GM13976 (cell line): ENCODE data around the gene ZFAND4.
A peak's percentile ranks its signal among the peaks of the same experiment; 100 is the strongest.
"Not testable (repeated sequence)": the region's sequence is repeated elsewhere in the genome, so short reads cannot be mapped to it uniquely, and the experiment has no call there.

ENCODE experiments used
- DNase-seq: peaks from one replicate; pipeline ENCODE4 v3.0.0; 2012; ENCODE audit warnings: low spot score
- in situ Hi-C: fragments of 300-500 bp; cut with MboI; formaldehyde crosslinking; loops from one replicate; pipeline ENCODE4 v1.12.0; 2022; ENCODE audit warnings: low sequenced_read_pairs, mixed read lengths, inconsistent platforms; ENCODE audit not compliant: unreplicated experiment
- TF ChIP-seq, protein P1 (sequence below): IDR thresholded peaks from 2 replicates; pipeline ENCODE4 v1.5.1; 2012; ENCODE audit warnings: borderline replicate concordance, mild to moderate bottlenecking; ENCODE audit not compliant: insufficient read depth; ENCODE audit errors: extremely low read depth, missing control alignments, control extremely low read depth

Gene ZFAND4

DNA sequence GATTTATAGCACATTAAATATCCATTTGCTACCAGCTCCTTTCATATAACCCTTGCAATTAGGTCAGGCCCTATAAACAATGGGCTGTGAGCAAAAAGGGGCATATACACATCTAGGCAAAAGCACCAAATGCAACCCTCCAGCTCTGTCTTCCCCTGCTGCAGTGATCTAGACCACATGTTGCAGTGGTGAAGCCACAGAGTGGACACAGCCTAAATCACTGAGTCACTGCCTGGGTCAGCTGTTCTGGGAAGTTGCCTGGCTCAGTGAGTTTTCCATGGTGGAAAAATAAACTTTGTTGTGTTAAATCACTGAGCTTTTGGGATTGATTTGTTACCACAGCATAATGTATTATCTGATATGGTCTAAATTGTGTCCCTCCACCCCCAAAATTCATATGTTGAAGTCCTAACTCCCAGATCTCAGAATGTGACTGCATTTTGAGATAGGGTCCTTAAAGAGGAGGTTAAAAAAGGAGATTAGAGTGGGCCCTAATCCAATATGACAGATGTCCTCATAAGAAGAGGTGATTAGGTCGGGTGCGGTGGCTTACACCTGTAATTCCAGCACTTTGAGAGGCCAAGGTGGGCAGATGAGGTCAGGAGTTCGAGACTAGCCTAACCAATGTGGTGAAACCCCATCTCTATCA, 70.4 kb downstream of the ZFAND4 start:
- in situ Hi-C loops: no loop called here
- no peak for DNase-seq
- TF ChIP-seq, protein P1, sequence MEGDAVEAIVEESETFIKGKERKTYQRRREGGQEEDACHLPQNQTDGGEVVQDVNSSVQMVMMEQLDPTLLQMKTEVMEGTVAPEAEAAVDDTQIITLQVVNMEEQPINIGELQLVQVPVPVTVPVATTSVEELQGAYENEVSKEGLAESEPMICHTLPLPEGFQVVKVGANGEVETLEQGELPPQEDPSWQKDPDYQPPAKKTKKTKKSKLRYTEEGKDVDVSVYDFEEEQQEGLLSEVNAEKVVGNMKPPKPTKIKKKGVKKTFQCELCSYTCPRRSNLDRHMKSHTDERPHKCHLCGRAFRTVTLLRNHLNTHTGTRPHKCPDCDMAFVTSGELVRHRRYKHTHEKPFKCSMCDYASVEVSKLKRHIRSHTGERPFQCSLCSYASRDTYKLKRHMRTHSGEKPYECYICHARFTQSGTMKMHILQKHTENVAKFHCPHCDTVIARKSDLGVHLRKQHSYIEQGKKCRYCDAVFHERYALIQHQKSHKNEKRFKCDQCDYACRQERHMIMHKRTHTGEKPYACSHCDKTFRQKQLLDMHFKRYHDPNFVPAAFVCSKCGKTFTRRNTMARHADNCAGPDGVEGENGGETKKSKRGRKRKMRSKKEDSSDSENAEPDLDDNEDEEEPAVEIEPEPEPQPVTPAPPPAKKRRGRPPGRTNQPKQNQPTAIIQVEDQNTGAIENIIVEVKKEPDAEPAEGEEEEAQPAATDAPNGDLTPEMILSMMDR: no peak

DNA sequence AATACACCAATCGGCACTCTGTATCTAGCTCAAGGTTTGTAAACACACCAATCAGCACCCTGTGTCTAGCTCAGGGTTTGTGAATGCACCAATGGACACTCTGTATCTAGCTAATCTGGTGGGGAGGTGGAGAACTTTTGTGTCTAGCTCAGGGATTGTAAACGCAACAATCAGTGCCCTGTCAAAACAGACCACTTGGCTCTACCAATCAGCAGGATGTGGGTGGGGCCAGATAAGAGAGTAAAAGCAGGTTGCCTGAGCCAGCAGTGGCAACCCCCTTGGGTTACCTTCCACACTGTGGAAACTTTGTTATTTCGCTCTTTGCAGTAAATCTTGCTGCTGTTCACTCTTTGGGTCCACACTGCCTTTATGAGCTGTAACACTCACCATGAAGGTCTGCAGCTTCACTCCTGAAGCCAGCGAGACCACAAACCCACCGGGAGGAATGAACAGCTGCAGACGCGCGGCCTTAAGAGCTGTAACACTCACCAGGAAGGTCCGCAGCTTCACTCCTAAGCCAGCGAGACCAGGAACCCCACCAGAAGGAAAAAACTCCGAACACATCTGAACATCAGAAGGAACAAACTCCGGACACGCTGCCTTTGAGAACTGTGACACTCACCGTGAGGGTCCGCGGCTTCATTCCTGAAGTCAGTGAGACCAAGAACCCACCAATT, 71.2 kb downstream of the ZFAND4 start:
- DNase-seq, in situ Hi-C loops: not testable (repeated sequence)

DNA sequence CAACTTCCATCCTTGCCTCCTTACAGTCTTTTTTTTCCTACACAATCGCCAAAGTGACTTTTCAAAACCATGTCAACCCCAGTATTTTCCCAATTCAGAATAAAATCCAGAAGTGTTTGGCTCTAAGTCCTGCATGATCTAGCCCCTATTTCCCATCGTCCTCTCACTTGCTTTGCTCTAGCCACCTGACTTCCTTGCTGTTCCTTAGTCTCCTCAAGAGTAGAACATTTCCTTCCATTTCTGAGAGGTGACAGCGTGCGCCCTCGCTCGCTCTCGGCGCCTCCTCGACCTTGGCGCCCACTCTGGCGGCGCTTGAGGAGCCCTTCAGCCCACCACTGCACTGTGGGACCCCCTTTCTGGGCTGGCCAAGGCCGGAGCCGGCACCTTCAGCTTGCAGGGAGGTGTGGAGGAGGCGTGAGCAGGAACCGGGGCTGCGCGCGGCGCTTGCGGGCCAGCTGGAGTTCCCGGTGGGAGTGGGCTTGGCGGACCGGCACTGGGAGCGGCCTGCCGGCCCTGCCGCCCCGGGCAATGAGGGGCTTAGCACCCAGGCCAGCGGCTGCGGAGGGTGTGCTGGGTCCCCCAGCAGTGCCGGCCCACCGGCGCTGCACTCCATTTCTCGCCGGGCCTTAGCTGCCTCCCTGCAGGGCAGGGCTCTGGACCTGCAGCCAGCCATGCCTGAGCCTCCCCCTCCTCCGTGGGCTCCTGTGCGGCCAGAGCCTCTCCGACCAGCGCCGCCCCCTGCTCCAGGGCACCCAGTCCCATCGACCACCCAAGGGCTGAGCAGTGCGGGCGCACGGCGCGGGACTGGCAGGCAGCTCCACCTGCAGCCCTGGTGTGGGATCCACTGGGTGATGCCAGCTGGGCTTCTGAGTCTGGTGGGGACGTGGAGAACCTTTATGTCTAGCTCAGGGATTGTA, 72.0 kb downstream of the ZFAND4 start:
- in situ Hi-C loops, DNase-seq: not testable (repeated sequence)

DNA sequence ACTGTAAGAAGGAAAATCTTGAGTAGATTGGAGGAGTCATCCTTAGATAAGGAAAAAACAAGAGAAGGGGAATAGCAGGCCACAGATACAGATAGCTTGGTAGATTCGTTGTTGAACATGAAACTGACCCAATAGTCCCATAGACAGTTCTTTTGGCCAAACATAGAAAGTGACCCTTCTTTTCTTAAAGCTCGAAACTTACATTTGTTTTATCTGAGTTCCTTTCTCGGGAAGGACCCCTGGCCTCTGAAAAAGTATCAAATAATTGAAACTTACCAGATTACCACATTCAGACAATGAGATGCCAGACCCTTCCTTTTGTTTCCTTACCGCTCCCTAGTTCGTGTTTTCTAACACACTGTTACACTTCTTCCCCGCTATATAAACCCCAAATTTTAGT, 72.9 kb downstream of the ZFAND4 start:
- TF ChIP-seq, protein P1: no peak
- DNase-seq: no peak
- in situ Hi-C loops: no loop called here

DNA sequence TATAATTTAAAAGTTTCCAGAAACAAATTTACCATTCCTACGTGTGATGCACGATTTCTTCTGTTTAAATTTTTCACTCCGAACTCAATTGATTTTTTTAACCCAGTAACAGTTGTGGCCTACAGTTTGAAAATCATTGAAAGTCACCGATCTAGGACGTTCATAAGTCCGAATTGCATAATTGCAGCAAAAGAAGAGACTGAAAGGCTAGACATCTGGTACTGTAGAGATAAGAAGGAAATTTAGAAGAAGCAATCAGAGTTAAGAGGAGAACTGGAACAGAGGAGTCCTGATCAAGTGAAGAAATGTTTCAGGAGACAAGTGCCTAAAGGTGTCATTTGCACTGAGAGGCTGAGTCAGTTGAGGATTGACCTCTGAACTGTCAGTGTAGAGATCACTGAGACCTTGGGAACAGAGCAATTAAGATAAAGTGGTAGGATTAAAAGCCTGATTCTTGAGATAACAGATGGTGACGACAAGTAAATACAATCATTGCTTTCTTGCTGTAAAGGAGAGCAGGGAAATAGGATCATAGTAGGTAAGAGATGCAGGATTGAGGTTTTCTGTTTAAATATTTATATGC, 73.5 kb downstream of the ZFAND4 start:
- in situ Hi-C loops: no loop called here

DNA sequence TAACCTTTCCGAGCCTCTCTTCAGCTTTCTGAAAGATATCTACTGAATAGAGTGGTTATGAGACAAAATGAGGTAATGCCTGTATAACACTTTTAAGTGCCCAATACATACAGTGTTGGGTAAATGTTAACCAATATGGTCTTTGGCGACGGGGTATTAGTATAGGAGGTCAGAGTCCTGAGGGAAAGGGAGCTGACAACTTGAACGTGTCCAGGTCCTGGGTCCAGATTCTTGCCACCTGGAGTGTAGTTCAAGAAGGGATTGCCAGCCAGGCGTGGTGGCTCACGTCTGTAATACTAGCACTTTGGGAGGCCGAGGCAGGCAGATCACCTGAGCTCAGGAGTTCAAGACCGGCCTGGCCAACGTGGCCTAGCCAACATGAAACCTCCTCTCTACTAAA, 76.0 kb downstream of the ZFAND4 start:
- TF ChIP-seq, protein P1: no peak
- DNase-seq: no peak
- in situ Hi-C loops: no loop called here

More for the DNA sequence above, 73.5 kb downstream of the ZFAND4 start:
- TF ChIP-seq, protein P1: no peak
- DNase-seq: no peak

DNA sequence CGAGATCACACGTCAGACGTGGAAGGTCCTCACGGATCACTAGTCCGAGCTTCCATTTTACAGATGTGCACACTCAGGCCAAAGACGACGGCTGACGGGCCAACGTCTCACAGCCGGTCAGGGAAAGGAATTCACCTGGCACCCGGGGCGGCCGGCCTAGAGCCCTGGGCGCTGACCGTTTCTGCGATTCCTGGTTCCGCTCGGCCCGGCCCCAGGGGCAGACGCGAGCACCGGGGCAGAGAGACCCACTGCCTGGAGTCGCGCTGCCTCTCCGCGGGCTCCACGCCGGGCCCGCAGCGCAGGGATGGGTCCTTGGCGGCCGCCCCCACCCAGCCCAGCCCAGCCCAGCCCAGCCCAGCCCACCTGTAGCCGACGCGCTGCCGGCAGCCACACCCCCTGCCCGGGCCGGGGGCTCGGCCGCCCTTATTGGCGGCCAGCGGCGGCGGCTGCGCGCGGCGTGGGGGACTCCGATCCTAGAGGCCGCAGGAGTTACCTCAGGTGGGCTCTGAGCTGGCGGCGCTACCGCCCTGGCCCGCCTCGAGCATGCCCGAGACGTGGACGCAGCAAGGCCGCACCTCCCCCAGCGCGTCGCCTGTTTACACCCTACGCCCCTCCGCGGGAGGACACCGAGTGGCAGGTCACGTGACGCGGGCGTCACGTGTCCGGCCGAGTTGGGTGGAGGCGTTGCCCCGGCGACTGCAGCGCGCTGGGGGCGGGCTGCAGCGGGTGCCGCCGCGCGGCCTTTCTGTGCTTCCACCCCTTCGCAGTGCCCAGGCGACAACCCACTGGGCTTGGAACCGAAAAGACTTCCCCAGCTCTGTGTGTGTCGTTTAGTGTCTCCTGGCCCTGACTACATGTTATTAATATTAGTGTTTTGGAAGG, 78.1 kb downstream of the ZFAND4 start:
- peak; percentile 95 for DNase-seq
- in situ Hi-C loops: no loop called here
- TF ChIP-seq, protein P1: peak; percentile 31
